Natural killer cell (primary cell): Measurements from ENCODE around the gene IRF1. TPM values are rescaled to one million over a fixed set of nuclear protein-coding genes. Genes with fewer than 3 reads are reported as not detected.
"Not testable (repeated sequence)": the region's sequence is repeated elsewhere in the genome, so short reads cannot be mapped to it uniquely, and the experiment has no call there.

Experiments
- ATAC-seq, 3 donors: fragments of 150-1000 bp in 2 of 3; fragments of 200-7000 bp in 1 of 3; cut with Tn5 transposase; 1 replicate in 1 of 3; 2 replicates in 2 of 3; pipeline ENCODE4 v1.10.0; 2021; ENCODE audit warnings: mild to moderate bottlenecking in 2 of 3, moderate library complexity in 2 of 3
- DNase-seq, 2 donors: peaks; one replicate each; pipeline versions ENCODE4 v3.0.0 to v3.0.0-alpha.2; 2013 to 2021; ENCODE audit warnings: mixed read lengths in 1 of 2
- H3K27ac ChIP-seq: one replicate; pipeline ENCODE4 v1.5.1; 2013; ENCODE audit warnings: mild to moderate bottlenecking, low read length
- H3K27me3 ChIP-seq: one replicate; pipeline ENCODE4 v1.6.1; 2013; ENCODE audit warnings: low read length; ENCODE audit not compliant: control insufficient read depth, insufficient read depth
- H3K36me3 ChIP-seq: one replicate; pipeline ENCODE4 v1.6.1; 2013; ENCODE audit warnings: low read length; ENCODE audit not compliant: control insufficient read depth, insufficient read depth
- H3K4me1 ChIP-seq: one replicate; pipeline ENCODE4 v1.6.1; 2013; ENCODE audit warnings: low read length; ENCODE audit not compliant: control insufficient read depth, insufficient read depth
- H3K4me3 ChIP-seq: one replicate; pipeline ENCODE4 v1.5.1; 2013; ENCODE audit warnings: low read length
- H3K9me3 ChIP-seq: one replicate; pipeline ENCODE4 v1.6.1; 2013; ENCODE audit warnings: low read length; ENCODE audit not compliant: control insufficient read depth, insufficient read depth
- H3K27ac Mint-ChIP-seq, 2 donors: one replicate each; pipeline ENCODE4 v1.8.0; 2022; ENCODE audit warnings: mild to moderate bottlenecking in 2 of 2, mixed read lengths in 2 of 2, moderate library complexity in 1 of 2
- H3K27me3 Mint-ChIP-seq, 2 donors: one replicate each; pipeline ENCODE4 v1.8.0; 2022; ENCODE audit warnings: low read depth in 2 of 2, mixed read lengths in 2 of 2
- H3K36me3 Mint-ChIP-seq: one replicate; pipeline ENCODE4 v1.8.0; 2022; ENCODE audit warnings: mixed read lengths
- H3K4me1 Mint-ChIP-seq, 2 donors: one replicate each; pipeline ENCODE4 v1.8.0; 2022; ENCODE audit warnings: mixed read lengths in 2 of 2
- H3K4me3 Mint-ChIP-seq: one replicate; pipeline ENCODE4 v1.8.0; 2022; ENCODE audit warnings: mild to moderate bottlenecking, moderate library complexity, mixed read lengths
- H3K9me3 Mint-ChIP-seq, 2 donors: one replicate each; pipeline ENCODE4 v1.8.0; 2022; ENCODE audit warnings: mixed read lengths in 2 of 2
- CTCF ChIP-seq: fragments of 200-600 bp; IDR thresholded peaks from one replicate; pipeline ENCODE4 v1.8.0; 2022; ENCODE audit warnings: antibody characterized with exemption
- WGBS: methylation state at CpG from one replicate; pipeline ENCODE4 v1.1.7; 2013; ENCODE audit warnings: missing lambda C conversion rate; ENCODE audit not compliant: insufficient coverage; 5-methylcytosine and 5-hydroxymethylcytosine counted together
- intact Hi-C: fragments of 100-400 bp; cut with micrococcal nuclease; formaldehyde crosslinking; loops from one replicate; pipeline ENCODE4 v1.14.2; 2022
- total RNA-seq, 4 donors: library from RNA; stranded (reverse); fragments of 120-200 nt in 1 of 4; gene quantifications; one replicate each; pipeline versions ENCODE4 v1.2.3 to v1.2.4, GENCODE V29; 2013 to 2022

IRF1 gene
- total RNA-seq, 3 donors from 2014 or later (not counting 1 experiment from before 2014, with no cell fraction given) = 1,190 to 1,513 (median 1,282) TPM

DNA sequence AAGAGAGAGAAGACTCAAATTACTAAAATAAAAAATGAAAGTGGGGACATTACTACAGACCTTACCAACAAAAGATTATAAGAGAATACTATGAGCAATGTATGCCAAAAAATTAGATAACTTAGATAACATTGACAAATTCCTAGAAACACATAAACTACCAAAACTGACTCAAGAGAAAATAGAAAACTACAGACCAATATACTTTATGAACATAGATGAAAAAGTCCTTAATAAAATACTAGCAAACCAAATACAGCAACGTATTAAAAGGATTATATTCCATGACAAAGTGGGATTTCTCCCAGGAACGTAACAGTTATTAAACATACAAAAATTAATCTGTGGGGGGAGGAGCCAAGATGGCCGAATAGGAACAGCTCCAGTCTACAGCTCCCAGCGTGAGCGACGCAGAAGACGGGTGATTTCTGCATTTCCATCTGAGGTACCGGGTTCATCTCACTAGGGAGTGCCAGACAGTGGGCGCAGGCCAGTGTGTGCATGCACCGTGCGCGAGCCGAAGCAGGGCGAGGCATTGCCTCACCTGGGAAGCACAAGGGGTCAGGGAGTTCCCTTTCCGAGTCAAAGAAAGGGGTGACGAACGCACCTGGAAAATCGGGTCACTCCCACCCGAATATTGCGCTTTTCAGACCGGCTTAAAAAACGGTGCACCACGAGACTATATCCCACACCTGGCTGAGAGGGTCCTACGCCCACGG, 23.2 kb upstream of the IRF1 start:
- H3K4me1 ChIP-seq, H3K4me1 Mint-ChIP-seq, H3K27ac ChIP-seq, H3K36me3 ChIP-seq, H3K27me3 ChIP-seq, H3K4me3 ChIP-seq, DNase-seq, H3K36me3 Mint-ChIP-seq, H3K9me3 Mint-ChIP-seq, H3K27me3 Mint-ChIP-seq, H3K27ac Mint-ChIP-seq, ATAC-seq, H3K9me3 ChIP-seq, H3K4me3 Mint-ChIP-seq, intact Hi-C loops: not testable (repeated sequence)
- no CpG with 5 or more reads among the region's 25 CpGs for WGBS

DNA sequence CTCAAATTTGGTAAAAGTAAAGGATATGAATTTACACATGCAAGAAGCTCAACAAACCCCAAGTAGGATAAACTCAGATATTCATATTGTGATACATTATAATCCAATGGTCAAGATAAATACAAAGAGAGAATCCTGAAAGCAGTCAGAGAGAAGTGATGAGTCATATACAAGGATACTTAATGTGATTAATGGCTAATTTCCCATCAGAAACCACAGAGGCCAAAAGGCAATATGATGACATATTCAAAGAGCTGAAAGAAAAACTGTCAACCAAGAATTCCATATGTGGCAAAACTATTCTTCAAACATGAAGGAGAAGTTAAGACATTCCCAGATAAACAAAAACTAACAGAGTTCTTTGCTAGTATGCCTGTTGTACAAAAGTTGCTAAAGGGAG, 19.5 kb upstream of the IRF1 start:
- no peak for TF ChIP-seq CTCF
- peaks cover 9 to 14% of the 10 kb centered on the region in 2 donors for H3K4me1 Mint-ChIP-seq
- DNase-seq = no peak
- Histone ChIP-seq H3K36me3 (no peaks in the 10 kb centered on the region), H3K9me3 (no peaks in the 10 kb centered on the region), H3K4me3 (no peak overlapping the region), H3K27ac (no peak overlapping the region), H3K4me1 (no peaks in the 10 kb centered on the region), H3K27me3 (no peaks in the 10 kb centered on the region)
- H3K36me3 Mint-ChIP-seq = no peaks in the 10 kb centered on the region
- H3K9me3 Mint-ChIP-seq = peaks cover 0 to 3% of the 10 kb centered on the region in 2 donors
- no peak overlapping the region for H3K4me3 Mint-ChIP-seq
- no peak overlapping the region for H3K27ac Mint-ChIP-seq
- H3K27me3 Mint-ChIP-seq = no peaks in the 10 kb centered on the region
- intact Hi-C loops = no loop called here
- ATAC-seq = no peak

DNA sequence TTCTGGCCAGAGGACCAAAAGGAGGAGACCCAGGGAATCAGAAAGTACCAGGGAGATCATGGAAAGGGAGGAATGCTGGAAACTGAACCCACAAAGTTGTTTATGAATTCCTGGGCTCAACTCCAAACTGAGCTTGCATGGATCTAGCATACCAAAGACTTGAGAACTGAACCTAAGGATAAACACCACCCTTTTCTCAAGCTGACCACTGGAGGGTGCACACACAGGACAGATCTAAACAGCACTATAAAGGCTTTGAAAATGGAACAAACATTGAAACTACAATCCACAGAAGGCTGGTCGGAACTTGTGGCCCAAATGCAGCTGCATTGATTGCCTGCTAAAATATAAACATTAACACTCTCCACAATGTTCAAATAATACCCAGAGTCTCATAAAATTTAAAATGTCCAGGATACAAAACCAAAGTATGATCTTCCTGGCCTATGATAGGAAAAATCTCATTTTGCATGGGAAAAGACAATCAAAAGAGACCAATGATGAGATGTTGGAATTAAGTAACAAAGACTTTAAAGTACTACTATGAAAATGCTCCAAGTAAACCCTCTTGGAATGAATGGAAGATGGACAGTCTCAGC, 15.6 kb upstream of the IRF1 start:
- no peak overlapping the region for H3K27ac Mint-ChIP-seq
- TF ChIP-seq CTCF = no peak
- H3K36me3 Mint-ChIP-seq = no peaks in the 10 kb centered on the region
- DNase-seq (peak in 1 of 2 donors; percentile 35), ATAC-seq (peak in 1 of 3 donors; percentile 50)
- H3K36me3 ChIP-seq = no peaks in the 10 kb centered on the region
- H3K27me3 ChIP-seq = no peaks in the 10 kb centered on the region
- H3K9me3 Mint-ChIP-seq = no peaks in the 10 kb centered on the region
- no peak overlapping the region for H3K4me3 ChIP-seq
- H3K4me1 Mint-ChIP-seq = peaks cover 11 to 17% of the 10 kb centered on the region in 2 donors
- H3K9me3 ChIP-seq = no peaks in the 10 kb centered on the region
- H3K4me3 Mint-ChIP-seq = no peak overlapping the region
- intact Hi-C loops = no loop called here
- no peak overlapping the region for H3K27ac ChIP-seq
- no peaks in the 10 kb centered on the region for H3K27me3 Mint-ChIP-seq
- peaks cover 7% of the 10 kb centered on the region for H3K4me1 ChIP-seq
- 62% methylated on average over 1 of the region's 1 CpG for WGBS

- no peaks in the 10 kb centered on the region for H3K36me3 ChIP-seq
- no peak for DNase-seq
- 100% methylated on average over 1 of the region's 2 CpGs for WGBS
- TF ChIP-seq CTCF = no peak
- H3K9me3 ChIP-seq = no peaks in the 10 kb centered on the region
- H3K4me3 ChIP-seq = no peak overlapping the region
- Mint-ChIP-seq H3K4me1 (peaks cover 17 to 22% of the 10 kb centered on the region in 2 donors), H3K36me3 (no peaks in the 10 kb centered on the region), H3K27ac (no peak overlapping the region), H3K4me3 (no peak overlapping the region), H3K27me3 (no peaks in the 10 kb centered on the region), H3K9me3 (no peaks in the 10 kb centered on the region)
- H3K4me1 ChIP-seq = peaks cover 12% of the 10 kb centered on the region
- no peaks in the 10 kb centered on the region for H3K27me3 ChIP-seq
- H3K27ac ChIP-seq = no peak overlapping the region
- no peak for ATAC-seq
- intact Hi-C loops = no loop called here
Observed at GRCh38 chr5:132505641-132506040, 15.1 kb upstream of the IRF1 start.
